ENCODE results near the gene FRAT2.

- no peak for TF ChIP-seq CTCF (IDR thresholded peaks at IDR 0.05)
- no peak for TF ChIP-seq POLR2A (IDR thresholded peaks at IDR 0.05)
These were observed 37.2 kb upstream of the FRAT2 start for GRCh38 chr10:97371696-97372095.
